Femur (tissue), 1 donor: ENCODE measurements around the gene GSC.
"Not testable (repeated sequence)": the region's sequence is repeated elsewhere in the genome, so short reads cannot be mapped to it uniquely, and the experiment has no call there.

ENCODE experiments used
- DNase-seq: peaks from one replicate; pipeline ENCODE4 v3.0.0-alpha.2; 2017

Gene GSC

DNA sequence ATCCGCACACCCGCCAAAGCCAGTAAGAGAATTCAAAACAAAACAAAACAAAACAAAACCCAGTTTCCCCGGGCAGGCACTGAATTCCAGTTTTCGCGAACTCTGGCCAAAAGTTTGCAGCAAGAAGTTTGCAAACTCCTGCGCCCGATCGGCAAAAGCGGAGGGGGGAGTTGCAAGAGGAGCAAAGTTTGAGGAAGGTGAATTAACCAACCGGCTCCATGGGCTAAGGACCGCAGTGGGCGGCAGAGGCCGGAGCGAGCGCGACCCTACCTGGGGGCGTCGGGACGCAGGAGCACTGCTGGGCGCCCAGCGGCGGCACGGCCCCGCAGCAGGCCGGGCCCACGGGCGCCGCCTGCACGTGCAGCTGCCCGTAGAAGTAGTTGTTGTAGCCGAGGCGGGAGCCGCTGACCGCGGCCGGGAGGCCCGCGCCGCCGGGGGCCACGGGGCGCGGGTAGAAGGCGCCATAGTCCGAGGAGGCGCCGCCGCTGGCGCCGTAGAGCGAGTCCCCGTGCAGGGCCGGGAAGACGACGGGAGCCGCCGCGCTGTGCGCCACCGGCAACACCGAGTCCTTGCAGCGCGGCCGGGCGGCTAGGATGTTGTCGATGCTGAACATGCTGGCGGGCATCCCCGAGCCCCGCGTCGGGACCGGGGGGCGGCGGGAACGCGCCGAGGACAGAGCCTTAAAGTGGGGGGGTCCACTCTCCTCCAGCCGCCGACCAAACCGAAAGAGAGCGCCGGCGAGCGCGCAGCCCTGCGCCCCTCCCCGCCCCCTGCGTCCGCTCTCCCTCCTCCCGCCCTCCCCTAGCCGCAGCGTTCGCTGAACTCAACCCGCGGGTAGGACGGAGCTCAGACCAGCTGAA lies at the start of gene GSC:
Gene GSC, minus strand, starts transcription at position 723 of the 860 bp plus-strand sequence. Its CDS starts 98 bp downstream, at position 625.
- peak; percentile 87 for DNase-seq

DNA sequence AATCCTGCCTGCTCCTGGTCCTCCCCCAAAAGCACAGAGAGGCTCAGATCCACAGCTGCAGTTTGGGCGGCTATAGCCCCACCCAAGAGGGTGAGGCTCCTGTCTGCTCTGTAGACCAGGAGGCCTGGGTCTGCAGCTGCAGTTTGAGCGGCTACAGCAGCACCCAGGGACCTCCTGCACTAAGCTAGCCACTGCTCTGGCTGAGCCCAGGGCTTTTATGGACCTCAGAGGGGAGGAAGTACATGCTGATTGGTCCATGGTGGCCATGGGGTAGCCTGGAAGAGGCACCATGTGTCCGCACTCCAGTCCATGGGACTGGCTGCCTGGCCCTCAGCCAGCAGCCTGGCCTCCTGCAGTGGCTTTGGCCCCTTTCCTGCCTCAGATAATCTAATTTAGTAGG lies 49.6 kb upstream of the GSC start:
- DNase-seq: no peak

DNA sequence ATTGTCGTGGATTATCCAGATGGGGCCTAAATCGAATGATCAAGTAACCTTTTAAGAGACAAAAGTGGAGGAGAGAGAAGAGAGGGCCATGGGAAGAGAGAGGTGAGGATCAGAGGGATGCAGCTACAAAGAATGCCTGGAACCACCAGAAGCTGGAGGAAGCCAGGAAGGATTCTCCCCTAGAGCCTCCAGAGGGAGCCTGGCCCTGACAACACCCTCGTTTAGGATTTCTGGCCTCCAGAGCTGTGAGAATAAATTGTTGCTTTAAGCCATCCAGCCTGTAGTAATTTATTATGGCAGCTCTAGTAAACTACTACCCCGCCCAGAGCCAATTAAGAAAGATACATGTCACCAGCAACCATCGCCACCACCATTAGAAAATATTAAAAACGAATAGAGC lies 46.2 kb upstream of the GSC start:
- no peak for DNase-seq

DNA sequence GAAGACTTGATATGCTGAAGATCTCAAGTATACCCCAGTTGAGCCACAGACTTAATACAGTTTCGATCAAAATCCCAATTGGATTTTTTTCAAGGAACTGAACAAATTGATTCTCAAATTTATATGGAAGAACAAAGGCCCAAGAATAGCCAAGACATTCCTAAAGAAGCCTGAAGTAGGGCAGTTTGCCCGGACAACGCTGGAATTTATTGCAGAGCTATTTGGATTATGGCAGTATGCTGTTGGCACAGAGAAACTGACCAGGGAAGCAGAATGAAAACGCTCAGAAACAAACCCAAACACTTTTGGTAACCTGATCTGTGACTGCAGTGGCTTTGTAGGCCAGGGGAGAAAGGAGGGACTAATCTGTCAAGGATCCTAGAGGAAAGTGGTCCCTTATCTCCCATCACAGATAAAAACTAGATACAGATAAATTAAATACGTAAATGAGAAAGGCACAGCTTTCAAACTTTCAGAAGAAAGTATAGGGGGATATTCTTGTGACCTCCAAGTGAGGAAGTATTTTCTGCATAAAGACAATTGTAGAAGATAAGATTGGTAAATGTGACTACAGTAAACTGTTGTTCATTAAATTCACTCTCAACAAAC lies 35.9 kb upstream of the GSC start:
- peak; percentile 79 for DNase-seq

DNA sequence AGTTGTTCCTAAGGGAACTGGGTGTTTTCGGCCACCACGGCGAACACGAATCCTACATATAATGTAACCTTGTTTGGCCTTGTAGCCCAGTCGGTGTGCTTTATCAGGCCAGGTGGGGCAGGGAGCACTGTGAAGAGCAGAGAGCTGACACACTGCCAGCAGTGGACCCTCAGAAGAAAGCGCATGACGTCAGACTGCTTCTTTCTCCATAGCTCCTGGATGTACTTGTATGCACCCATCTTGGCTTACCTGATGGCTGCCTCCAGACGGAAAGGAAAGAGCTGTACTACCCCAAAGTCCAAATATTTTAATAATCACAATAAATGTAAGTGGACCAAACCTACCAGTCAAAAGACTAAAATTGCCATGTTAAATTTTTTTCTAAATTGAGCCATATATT lies 31.3 kb upstream of the GSC start:
- DNase-seq: no peak

DNA sequence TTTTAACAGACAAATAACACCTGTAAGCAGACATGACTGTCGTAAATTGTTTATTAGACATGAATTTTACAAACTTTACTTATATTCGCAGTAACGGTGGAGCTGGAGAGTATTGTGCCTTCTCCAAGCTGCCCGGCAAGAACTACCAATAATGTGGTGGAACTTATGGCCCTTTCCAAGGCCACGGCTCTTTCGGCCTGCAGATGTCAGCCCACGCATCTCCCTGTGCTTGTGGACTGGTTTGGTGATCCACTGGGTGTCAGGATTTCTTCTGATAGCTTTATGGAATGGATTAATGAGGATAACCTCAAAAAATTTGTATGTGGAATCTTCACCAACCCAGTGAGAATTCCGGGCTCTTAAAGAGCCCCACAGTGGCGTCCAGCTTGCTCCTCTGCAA lies 30.9 kb upstream of the GSC start:
- not testable (repeated sequence) for DNase-seq

DNA sequence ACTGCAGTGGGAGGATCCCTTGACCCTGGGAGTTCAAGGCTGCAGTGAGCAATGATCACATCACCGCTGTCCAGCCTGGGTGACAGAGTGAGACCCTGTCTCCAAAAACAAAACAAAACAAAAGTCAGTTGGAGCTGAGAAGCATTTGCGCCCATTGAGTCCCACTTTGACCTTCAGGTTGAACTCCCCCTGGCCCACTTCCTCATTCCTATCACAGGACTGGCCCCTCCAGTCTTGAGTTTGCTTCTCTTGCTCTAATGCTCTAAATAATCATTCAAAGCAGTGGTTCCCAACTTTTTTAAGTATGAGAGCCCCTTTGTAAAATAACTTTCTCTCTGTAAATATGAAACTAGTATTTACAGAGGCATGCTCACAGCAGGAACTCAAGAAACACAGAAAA lies 28.0 kb upstream of the GSC start:
- DNase-seq: no peak

DNA sequence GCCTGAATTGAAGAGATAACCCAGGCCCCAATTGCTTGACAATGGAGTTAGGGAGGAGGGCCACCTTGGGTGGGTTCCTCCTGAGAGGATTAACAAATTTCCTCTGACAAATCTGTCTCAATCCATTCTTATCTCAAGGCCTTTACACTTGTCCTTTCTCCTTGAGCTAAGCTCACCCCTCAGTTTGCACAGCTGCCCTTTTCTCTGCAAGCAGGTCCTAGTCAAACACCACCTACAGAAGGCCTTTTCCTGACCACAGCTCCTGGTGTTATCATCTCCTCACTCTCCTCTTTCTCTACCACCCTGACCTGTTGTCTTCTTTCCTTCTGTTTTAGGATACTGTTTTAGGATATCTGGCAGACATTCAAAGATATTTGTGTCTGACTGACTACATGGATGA lies 26.4 kb upstream of the GSC start:
- no peak for DNase-seq

DNA sequence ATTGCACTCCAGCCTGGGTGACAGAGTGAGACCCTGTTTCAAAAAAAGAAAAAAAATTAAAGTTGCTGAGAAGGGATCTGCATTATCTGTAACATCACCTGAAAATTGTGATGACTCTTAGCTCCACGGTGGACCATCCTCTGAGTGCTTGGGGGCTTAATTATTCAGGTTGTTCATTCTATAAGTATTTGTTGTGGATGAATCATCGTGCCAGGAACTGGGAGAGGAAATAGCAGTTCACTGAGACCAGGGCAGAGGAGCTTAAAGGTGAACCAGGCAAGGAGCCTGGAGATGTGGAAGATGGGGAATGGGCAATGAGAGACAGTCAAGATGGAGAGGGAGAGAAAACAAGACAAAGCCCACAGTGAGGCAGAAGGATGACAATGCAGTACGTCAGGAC lies 25.5 kb upstream of the GSC start:
- DNase-seq: no peak

DNA sequence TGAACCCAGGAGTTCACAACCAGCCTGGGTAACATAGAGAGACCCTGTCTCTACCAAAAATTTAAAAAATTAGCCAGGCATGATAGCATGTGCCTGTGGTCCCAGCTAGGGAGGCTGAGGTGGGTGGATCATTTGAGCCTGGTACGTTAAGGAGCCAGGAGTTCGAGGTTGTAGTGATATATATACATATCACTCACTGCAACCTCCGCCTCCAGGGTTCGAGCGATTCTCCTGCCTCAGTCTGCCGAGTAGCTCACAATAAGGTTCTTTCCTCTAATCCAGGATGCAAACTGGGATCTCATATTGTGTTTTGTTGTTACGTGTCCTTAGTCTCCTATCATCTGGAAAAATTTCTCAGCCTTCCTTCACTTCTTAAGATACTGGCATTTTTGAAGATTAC lies 24.0 kb upstream of the GSC start:
- DNase-seq: no peak

DNA sequence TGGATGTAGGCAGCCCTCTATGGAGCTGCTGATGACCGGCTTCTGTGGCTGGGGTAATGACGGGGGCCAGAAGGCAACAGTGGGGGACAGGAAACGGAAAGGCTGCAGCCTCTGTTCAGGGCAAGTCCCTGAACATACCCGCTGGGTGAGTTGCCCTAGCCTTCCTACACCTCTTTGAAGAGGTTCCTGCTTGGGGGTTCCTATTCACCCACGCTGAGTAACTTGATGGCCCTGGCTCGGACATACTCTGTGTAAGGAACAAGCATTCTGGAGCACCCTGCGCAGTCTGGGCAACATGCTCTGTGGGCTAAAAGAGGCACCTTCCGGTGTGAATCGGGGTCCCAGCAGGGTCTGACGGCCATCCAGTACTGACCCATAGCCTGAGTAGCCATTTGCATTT lies 17.7 kb upstream of the GSC start:
- DNase-seq: no peak

DNA sequence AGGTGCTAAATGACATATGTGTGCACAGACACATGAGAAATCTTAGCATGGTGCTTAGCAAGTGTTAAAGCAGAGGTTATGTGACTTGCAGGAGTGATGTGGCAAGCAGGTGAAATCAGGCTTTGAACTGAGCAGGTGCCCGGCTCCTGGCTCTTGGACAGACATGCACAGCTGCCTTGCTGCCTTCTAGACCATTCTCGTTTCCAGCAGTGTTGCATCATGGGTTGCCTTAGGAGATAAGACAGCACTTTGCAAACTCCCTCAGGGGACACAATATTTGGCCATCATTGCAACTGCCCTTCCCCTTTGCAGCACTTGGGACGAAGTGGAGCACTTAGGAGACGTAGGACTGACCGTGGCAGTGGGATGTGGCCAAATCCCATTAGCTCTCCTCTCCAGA lies 17.2 kb upstream of the GSC start:
- DNase-seq: no peak

DNA sequence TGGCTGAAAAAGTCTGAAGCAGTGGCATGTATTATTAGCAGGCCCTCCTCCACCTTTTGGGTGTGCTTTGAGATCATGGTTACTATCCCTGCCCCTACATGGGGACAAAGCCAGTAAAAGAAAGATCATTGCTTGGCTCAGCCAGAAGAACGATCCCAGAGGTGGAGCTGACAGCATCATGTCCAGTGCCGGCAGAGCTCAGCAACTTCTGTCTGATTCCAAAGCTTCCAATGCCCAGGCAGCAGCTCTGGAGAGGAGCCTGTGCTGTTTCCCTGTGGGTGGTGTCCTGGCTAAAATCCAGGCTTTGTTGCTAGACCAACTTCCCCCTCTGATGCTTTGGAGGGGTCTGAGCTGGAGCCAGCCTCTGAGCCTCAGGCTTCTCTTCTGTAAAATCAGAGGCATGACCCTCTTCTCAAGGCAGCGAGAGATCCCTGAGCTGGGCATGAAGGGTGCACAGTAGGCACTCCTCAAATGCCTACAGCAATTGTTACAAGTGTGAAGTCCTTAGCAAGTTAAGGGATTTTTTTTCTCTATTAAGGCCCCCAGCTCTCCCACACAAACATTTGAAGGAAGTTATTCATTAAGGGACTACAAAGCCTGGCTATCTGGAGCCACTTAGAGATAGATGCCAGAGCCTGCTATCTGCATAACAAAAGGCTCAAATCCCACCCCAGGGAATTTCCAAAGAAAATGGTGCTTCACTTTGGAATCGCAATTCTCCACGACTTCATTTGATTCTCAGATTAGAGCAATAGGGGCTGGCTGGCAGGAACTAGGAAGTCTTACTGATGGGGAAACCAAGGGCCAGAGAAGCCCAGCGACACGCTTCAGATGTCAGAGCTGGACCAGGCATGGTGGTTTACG lies 10.9 kb upstream of the GSC start:
- DNase-seq: no peak

DNA sequence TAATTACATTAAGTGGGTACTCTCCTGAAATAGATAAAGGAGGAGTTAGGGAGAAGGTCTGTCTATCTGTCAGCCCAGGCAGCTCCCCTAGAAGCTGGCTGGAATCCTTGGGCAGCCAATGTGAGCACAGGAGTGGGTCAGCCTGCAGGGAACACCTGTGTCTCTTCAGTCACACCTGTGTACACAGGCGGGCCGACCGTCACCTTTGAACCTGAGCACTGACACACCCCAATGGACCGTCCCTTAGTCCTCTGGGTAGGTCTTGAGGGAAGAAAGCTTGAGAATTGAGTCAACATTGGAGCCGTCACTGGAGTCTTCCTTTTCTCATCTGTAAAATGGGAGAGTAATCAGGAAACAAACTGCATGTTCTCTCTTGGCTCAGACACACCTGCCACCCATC lies 9.8 kb upstream of the GSC start:
- no peak for DNase-seq

DNA sequence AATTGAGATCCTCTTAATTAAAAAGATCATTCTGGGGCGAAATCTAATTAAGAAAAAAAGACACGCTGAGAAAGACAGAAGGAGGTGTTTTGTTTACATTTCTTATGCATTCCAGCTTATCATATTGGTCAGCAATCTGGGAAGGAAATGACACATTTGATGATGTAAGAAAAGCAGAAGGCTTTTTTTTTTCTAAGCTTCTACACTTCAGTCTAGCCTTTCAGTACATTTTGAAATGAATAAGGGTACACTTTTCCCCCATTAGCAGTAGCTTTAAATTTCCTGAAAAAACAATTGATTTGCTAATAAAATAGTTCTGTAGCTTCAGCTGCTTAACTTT lies 5.9 kb upstream of the GSC start:
- no peak for DNase-seq

DNA sequence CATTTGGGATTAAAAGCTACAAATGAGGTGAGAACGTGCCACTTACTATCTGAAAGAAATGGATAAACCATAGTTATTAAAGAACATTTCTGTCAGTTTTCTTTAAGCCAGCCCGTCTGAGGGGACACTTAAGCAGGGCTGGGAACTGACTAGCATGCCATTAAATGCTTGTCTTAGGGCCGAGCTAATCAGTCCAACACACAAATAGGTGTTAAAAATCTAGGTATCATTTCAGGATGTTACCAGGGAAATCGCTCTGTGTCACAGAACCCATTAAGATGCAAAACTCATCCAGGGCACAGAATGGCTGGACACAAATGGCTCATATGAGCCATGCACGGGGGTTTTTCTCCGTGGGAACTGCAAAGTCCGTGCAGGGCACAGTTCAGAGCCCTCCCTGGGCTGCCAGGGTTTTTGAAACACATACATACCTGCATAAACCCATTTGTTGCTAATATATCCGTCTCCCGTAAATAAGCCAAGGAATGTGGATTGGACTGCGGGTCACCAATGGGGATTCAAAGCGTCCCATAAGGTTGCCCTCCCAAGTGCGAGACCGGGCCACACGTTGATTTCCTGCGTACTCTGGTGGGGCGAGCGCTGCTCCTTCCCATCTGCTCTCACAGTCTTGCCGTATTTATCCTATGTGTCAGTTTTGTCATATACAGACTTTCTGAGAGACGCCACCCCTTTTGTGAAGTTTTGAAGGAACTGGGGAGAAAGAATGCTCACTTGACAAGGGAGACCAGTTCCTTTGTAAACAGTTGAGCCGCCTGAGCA lies 5.4 kb upstream of the GSC start:
- no peak for DNase-seq

DNA sequence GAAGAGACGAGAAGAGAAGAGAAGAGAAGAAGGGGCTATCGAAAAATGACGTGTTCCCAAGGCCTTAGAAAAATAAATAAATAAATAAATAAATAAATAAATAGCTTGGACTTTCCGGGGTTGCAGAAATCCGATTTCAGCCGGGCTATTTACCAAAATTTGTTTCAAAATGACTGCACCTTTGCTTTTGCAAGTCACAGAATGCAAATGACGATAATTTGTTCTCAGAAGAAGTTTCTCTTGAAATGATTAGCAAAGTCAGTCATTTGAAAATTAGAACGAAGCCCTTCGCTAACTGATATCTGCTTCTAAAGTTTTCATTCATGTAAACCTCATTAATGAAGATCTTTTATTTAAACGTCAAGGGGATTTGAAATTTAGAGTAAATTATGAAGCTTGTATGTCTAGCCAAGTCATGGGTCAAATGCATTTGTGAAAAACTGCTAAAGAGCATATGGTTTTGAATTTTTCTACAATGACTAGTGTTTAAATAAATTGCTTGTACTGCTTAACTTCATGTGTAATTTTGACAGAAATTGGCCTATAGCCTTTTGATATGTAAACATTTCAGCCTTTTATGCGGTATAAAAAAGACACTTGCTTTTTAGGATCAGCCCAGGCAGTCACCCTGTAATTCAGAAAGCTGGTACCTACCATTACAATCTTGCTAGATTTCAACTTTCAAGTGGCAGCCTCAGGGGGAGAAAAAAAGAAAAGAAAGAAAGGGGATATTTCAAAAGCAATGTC lies 4.6 kb upstream of the GSC start:
- no peak for DNase-seq

DNA sequence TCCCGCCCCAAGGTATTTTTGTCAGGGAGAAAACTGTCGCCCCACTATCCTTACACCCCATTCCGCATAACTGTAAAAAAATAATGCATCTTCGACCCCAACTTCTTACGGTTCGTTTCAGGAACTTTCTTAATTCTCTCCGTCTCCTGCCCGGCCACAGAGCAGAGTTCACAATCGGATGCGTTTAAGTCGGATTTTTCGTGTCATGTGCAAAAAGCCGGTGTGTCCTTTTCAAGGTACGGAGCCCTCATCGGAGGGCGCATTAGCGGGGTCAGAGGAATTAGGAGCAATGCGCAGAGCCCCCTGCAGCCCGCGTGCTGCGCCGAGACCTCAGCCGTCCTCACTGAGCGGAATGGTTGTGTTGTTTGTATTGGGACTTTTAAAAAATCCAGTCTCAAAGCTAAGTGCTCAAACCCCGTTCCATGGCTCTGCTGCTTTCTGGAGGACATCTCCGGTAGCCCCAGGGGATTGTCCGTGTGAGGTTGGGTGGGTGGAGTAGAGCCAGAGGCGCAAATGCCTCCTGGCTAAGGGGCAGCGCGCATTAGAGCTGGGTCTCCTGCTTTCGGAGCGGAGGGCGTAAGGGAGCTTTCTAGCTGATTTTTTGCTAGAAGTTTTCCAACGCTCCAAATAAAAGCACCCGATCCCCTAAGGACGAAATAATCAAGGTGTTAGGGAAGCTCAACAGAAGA lies 3.9 kb upstream of the GSC start:
- DNase-seq: no peak

DNA sequence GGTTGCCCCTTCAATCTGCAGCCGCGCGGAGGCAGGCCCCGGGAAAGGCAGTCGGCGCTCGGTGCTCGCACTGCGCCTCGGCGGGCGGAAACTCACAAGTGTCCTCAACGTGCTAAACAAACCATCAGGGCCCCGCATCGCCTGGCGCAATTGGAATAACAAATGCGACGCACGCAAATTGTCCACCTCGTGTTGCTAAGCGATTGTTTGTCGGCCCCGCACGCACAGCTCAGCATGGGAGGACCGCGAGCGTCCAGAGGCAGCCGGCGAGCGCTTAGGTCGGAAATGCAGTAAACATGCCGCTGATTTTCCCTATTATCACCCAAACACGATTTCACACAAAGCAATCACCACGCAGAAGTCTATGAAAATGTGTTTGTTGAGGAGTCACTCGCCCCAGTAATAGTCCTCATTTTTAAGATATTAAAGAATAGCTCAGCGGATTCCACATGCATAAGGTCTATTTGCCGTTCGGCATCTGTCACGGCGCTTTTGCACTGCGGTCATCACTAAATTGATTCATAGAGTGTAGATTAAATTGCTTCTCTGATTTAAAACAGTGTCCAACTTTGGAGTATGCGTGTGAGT lies 3.2 kb upstream of the GSC start:
- no peak for DNase-seq

DNA sequence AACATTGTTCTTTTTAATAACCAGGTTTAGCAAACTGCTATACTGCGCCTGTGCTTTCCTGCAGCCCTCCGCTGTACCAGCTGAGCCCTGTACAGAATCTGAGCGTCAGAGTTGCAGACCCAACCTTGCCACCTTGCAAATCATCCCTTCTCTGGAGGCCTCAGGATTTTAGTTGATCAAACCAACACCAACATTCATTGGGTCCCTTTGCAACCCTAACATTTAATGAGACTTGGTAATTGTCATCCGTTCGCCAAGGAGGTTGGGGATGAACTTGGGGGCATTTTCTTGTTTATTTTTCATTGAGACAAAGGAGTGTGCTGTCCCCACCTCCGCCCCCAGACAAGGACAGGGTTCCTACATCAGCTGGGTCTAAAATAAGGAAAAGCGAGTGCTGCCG lies 2.6 kb upstream of the GSC start:
- no peak for DNase-seq

DNA sequence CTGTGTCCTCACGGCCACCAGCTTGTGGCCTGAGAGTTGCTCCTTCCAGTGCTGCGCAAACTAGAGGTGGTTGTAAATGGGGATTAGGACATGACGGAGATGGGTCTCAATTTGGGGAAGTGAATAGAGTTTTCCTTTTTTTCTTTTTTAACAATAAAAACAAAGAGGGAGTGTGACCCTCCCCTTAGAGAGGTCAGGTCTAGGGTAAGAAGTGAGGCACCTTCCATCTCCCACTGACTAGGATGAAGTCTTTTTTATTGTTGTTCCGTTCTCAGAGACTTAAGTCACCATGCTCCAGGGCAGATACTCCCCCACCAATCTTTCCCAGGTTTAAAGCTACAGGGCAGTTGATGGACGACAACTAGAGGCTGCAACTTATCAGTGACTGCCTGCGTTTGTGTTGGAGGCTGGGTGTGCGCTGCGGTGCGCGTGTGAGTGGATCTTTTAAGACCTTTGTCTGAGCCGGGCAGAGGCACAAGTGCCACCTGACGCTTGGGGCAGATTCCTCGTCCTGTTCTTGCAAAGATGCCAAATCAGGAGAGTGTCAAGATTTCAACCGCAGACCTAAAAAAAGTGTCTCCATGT lies 2.1 kb upstream of the GSC start:
- DNase-seq: no peak
